GM18520 (cell line): ENCODE results near the gene SACM1L.
"Not testable (repeated sequence)": the region's sequence is repeated elsewhere in the genome, so short reads cannot be mapped to it uniquely, and the experiment has no call there.

Source experiments
- ATAC-seq: cut with Tn5 transposase; IDR thresholded peaks from one replicate; pipeline ENCODE4 v1.9.1; 2021; ENCODE audit not compliant: unreplicated experiment

SACM1L gene

DNA sequence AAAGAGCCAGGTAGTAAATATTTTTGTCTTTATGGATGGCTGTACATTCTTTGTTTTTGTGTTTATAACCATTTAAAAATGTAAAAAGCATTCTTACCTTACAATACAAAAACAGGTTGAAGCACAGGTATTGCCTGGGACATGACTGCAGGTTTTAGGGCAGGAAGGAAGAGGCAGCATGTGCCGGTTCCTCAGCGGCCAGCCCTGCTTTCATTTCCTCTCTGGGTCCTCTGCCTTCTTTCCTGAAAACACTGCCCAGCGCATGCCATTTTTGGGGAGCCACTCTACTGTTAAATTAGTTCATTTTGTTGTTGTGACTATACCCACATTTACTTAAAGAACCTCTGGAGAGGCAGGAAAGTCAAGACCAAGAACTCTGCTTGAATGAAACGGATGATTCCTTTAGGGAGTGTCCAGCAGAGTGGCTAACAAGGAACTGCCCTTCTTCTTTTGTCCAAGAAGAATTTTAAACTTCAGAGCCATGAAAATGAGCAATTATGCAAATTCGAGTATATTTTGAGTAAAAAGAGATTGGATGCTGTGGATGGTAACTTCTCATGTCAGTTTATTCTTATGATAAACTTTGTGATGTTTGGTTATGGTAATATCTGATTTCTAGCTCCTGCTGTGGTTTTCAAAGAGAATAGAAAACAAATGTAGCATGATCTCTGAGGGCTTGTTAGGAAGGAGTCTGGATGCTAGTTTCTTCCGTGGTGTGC lies 52.7 kb downstream of the SACM1L start:
- no peak for ATAC-seq

- no peak for ATAC-seq
Observed at GRCh38 chr3:45742461-45743089, 53.4 kb downstream of the SACM1L start.

GRCh38 chr3:45746165-45746776 lies 57.1 kb downstream of the SACM1L start:
- ATAC-seq, result no peak

DNA sequence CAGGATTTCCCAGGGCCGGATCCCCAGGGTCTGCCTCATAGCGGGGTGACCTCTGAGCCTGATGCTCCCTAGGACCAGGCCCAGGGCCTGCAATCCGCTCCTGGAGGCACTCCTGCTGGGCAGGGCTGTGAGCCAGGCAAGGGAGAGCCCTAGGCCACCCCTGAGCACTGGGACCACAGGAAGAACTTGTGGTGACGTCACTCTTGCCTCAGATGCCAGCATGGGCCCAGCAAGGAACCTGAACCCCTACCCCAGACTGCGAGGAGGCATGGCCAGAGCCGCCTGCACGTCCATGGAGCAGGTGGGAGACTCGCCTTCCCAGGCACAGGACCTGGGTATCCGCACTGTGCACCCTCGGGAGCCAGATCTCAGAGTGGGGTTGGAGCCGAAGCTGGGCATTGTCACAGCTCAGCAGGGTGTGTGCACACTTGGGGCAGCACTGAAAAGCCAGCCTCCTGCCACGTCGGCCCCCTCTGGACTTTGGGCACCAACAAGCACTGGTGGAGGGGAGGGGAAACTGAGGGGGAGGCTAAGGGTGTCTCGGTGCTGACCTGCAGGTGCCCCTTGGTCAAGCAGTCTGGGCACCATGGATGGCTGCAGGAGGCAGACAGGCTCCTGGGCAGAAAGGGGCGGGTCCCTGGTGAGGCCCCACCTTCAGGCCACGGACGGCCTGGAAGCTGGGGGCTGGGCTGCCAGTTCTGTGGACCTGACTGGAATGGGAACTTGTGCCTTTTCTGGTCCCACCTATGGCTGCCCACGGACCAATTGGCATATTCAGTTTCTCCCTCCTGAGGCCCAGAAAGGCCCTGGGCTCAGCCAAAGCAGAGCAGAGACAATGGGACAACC lies 57.8 kb downstream of the SACM1L start:
- no peak for ATAC-seq

- no peak for ATAC-seq
Observed at GRCh38 chr3:45748068-45748467, 58.9 kb downstream of the SACM1L start.

DNA sequence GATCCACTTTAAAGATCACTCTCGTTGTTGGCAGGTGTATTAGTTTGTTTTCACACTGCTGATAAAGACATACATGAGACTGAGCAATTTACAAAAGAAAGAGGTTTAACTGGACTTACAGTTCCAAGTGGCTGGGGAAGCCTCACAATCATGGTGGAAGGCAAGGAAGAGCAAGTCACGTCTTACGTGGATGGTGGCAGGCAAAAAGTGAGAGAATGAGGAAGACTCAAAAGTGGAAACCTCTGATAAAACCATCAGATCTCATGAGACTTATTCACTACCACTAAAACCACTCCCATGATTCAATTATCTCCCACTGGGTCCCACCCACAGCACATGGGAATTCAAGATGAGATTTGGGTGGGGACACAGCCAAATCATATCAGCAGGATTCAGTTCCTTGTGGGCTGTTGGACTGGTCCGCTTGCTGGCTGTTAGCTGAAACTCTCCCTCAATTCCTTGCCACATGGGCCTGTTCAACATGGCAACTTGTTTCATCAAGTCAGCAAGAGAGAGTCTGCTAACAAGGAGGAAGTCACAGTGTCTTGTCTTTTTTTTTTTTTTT lies 59.9 kb downstream of the SACM1L start:
- ATAC-seq, result not testable (repeated sequence)

DNA sequence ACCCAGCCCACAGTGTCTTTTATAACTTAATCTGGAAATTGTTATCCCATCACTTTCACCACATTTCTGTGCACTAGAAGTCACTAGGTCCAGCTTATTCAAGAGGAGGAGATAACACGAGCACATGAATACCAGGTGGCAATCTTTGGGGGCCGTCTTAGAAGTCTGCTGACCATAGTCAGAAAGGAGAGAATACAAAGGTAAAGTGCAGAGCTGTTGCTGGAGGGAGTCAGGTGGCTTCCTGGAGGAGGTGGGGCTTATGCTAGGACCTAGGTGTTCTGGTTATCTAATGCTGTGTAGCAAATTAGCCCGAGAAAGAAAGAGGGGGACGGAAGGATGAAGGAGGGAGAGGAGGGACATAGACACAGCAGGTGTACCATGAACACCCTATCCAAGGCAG lies 60.7 kb downstream of the SACM1L start:
- no peak for ATAC-seq

DNA sequence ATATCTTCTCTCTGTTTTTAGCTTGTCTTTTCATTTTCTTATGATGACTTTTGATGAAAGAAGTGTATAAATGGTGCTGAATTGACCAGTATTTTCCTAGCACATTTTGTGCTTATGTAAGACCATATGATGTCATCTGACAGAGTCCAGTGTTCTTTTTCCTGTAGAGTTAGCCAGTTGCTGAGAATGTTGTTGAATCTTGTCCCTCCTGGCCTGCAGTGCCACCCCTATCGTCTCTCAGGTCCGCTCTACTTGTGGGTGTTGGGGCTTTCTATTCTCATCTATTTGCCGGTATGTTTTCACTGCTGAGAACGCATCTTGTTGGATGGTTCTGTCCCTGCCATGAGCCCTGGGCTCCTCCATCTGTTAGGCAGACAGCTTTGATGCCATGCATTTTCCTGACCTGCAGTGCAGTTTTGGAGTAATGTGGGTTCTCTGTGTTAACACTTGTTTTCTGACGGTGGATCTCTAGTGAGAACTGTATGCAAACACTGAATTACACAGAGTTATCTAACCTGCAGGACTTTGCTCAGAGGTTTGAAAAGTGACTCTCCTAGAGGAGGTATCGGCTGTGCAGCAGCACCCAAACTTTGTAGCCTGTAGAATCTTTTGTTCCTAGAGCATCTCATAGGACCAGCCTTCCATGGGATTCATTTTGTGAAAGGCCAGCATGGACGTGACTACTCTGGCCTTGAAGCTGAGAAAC lies 62.5 kb downstream of the SACM1L start:
- no peak for ATAC-seq

DNA sequence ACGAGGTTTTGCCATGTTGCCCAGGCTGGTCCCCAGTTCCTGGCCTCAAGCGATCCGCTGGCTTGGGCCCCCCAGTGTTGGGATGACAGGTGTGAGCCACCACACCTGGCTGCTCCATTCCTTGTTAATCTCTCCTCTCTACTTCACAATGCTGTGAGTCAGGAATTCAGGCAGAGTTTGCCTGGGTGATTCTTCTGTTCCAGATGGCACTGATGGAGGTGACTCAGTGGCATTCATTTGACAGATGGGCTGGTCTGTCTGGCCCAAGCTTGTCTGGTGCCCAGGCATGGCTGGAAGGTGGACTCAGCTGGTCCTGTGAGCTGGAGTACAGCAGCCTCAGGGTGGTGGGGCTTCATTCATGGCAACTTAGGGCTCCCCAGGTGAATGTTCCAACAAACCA lies 63.9 kb downstream of the SACM1L start:
- ATAC-seq, result no peak

DNA sequence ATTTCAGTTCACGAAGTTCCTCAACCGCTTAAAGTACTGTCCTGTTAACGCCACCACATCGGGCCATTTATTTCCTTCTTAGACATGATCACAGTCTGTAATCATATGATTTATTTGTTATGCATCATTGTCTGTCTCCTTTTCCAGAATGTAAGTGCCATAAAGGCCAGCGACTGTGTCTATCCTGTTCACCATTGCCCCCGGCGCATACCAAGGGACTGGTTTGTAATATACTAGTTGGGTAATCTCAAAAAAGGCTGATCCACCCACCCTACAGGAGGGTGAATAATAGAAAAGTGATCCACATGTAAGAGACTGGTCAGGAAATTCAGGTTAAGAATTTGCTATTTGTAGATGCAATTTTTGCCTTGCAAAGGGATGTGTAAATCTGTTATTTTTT lies 65.3 kb downstream of the SACM1L start:
- no peak for ATAC-seq

GRCh38 chr3:45756055-45756454 lies 66.9 kb downstream of the SACM1L start:
- ATAC-seq, result no peak

DNA sequence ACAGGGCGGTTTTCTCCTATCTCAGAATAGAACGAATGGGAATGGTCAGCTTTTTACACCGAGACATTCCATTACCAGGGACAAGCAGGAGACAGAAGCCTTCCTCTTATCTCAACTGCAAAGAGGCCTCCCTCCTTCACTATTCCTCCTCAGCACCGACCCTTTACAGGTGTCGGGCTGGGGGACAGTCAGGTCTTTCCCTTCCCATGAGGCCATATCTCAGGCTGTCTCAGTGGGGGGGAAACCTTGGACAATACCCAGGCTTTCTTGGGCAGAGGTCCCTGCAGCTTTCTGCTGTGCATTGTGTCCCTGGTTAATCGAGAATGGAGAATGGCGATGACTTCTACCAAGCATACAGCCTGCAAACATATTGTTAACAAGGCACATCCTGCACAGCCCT lies 67.9 kb downstream of the SACM1L start:
- ATAC-seq, result not testable (repeated sequence)

DNA sequence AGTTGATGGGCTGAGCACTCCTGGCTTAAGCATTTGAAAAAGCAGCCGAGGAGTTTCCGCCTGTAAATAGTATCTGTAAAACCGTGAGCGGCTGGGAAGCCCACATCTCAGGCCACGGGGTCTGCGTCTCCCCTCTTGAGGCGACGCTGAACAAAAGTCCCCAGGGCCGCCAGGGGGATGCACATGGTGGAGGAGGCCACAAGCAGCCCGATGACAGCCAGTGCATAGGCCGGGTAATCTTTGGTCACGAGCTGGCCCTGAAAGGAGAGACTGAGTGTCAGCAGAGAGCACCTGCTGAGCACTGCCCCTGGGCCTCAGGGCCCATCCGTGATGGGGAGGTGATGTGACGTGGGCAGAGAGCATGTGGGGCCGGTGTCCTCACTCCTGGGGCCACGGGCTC lies 69.7 kb downstream of the SACM1L start:
- no peak for ATAC-seq

DNA sequence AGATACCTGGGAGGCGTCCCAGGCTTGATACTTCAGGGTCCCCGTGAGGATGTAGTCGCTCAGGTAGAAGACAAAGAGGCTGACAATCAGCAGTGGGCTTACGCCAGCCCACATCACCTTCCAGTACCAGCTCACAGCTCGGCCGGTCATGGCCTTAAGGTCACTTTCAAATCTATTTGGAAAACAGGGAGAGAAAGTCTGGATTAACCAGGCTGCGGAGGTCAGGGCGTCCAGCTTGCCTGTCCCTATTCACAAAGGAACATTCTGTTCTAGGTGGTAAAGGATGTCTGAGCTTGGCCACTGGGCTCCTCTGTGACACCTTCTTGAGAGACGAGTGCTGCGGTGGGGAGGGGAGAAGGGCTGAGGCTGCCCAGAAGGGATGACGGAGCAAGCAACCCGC lies 70.7 kb downstream of the SACM1L start:
- ATAC-seq, result no peak

DNA sequence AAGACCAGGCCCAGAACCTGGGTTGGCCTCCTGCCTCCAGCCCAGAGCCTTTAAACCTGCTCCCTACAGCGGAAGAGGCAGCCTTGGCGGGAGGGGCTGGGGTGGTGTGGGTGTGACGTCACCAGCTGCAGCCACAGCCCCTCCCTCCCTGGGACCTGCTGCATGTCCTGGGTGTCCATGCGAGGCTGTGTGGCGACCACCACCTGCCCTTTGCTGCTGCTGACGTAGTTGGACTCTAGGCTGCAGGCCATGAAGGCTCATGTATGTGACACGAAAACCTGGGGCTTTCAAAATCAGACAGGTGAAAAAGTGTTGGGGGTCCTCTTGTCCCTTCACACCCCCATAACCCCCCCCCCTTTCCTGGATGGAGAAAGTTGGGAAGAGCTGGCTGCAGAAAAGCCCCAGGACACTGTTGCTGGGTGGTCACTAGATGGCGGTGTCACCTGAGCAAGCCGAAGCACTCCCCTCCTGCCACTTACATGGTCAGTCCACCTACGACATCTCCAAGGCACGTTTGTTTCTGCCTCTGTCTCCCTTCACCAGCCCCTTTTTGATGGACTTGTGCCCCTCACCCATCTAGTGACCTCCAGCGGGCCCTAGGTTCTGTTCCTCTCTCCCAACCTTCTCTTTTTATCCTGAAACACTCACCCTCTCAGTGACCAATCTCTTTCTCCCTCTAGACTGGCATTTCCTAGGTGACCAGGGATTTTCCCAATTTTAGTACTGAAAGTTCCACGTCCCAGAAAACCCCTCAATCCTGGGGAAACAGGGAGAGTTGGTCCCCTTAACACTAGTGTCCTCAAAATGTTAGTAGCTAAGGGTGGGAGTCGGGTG lies 71.9 kb downstream of the SACM1L start:
- ATAC-seq, result no peak

- ATAC-seq, result no peak
Observed at GRCh38 chr3:45761831-45762230, 72.6 kb downstream of the SACM1L start.

DNA sequence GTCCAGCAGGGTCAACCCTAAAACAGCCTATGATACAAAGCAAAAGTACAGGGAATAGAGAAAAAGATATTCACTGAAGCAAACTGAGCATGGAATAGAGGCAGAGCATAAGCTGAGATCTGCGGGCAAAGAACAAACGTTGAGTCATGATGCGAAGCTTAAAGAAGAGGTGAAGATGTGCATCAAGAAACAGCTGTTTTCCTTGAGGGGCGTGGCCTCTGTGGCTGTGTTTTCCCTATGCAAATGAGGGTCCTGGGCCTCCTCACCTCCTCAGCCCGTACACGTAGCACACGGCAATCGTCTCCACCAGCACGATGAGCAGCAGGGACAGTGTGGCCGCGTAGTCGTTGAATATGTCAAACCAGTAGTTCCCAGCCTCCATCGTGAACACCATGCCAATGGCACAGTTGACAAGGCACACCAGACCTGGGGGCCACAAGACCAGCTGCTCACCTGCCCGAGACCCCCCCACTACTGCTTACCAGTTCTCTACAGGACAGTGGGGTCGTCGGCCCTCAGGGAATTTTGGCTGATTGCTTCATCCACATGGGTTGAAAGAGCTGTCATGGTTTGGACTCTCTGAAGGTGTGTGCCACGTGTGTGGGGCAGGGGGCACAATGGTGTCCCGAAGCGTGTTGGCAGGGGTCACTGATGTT lies 73.6 kb downstream of the SACM1L start:
- ATAC-seq, result no peak

GRCh38 chr3:45763303-45763675 lies 74.1 kb downstream of the SACM1L start:
- no peak for ATAC-seq

DNA sequence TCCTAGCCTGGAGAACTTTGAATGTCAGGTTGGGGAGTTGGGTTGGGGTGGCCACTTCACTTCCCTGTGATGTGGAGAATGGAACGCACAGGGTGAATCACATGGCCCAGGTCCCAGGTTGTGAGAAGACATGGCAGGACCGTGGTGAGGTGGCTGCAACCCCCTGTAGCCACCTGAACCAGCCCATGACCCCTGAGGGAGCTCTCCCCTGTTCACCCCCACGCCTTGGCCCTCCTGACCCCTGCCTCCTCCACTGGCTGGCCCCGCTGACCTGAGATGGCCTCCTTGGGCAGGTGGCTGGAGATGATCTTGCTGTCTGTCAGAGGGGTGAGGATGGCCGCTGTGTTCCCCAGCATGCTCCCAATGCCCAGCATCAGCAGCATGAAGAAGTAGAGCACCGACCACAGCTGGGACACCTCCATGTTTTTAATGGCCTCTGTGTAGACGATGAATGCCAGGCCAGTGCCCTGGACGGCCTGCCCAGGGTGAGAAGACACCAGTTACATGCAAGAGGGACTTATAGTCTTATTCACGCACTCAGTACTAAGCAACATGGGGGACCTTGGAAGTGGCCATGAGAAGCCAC lies 76.2 kb downstream of the SACM1L start:
- no peak for ATAC-seq
